Measurements from ENCODE around the gene ZNF660. TPM values are rescaled to one million over a fixed set of nuclear protein-coding genes. Genes with fewer than 3 reads are reported as not detected.

ZNF660 gene
- total and polyA plus RNA-seq, 11 donors, result 0.28 to 2.2 (median 1.2) TPM

DNA sequence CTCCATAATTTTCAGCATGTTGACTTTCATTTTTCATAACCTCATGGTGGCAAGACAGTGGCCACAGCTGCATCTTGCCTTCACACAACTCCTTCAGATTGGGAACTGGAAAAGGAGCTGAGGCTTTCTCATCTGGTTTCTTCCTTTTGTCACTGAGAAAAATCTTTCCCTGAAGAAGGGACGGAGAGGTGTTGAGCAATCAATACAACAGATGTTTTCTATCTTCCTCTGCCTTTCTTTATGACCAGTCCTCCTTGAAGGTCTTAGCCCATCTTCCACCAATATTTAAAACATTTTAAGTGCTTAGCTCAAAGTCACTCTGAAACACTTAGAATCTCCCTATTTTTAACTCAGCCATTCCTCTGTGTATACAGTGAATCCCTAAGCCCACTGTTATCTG lies 11.9 kb downstream of the ZNF660 start:
- H3K4me1 ChIP-seq, result no peaks in the 10 kb centered on the region
- DNase-seq (no peak), ATAC-seq (no peak)
- WGBS, 4 donors, result 74 to 88% (median 80%) methylated on average over 1 of the region's 1 CpG
- no peak overlapping the region for H3K4me3 ChIP-seq
- H3K27ac ChIP-seq, result no peak overlapping the region
- peaks cover 0 to 86% (median 30%) of the 10 kb centered on the region in 12 donors for H3K9me3 ChIP-seq
- no peaks in the 10 kb centered on the region for H3K27me3 ChIP-seq
- peaks cover 0 to 65% (median 19%) of the 10 kb centered on the region in 9 donors for H3K36me3 ChIP-seq
- TF ChIP-seq POLR2A (IDR thresholded peaks at IDR 0.05), result no peak
- TF ChIP-seq, protein P1, sequence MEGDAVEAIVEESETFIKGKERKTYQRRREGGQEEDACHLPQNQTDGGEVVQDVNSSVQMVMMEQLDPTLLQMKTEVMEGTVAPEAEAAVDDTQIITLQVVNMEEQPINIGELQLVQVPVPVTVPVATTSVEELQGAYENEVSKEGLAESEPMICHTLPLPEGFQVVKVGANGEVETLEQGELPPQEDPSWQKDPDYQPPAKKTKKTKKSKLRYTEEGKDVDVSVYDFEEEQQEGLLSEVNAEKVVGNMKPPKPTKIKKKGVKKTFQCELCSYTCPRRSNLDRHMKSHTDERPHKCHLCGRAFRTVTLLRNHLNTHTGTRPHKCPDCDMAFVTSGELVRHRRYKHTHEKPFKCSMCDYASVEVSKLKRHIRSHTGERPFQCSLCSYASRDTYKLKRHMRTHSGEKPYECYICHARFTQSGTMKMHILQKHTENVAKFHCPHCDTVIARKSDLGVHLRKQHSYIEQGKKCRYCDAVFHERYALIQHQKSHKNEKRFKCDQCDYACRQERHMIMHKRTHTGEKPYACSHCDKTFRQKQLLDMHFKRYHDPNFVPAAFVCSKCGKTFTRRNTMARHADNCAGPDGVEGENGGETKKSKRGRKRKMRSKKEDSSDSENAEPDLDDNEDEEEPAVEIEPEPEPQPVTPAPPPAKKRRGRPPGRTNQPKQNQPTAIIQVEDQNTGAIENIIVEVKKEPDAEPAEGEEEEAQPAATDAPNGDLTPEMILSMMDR (IDR thresholded peaks at IDR 0.05), result no peak
- intact Hi-C loops (cut with DNase I), result no loop called here

DNA sequence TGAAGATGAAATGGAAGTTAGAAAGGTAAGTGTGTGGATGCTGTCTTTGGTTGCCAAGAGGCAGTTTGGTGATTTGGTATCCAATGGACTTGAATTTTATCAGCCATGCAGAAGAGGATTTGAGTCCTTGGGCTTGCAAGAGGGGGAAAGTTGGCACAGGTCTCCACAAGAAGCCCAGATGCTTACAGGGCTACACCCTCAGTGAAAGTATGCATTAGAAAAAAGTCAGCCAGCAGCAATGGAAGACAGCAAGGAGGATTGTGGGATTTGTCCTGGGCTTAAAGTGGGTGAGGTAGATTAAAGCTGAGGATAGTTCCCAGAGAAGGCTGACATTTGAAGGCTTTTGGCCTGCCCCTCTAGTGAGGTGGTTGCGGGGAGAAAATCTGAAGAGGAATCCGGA lies 17.0 kb downstream of the ZNF660 start:
- ATAC-seq, result no peak
- WGBS, 4 donors, result 93 to 98% (median 95%) methylated on average over 2 of the region's 2 CpGs

DNA sequence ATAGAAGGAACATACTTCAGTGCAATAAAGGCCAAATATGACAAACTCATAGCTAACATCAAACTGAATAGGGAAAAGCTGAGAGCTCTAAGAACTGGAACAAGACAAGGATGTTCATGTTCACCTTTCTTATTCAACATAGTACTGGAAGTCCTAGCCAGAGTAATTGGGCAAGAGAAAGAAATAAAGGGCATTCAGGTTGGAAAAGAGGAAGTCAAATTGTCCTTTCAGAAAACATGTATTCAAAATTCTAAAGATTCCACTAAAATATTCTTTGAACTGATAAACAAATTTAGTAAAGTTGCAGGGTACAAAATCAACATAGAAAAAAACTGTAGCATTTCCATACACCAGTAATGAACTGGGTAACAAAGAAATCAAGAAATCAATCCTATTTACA lies 27.9 kb downstream of the ZNF660 start:
- Histone ChIP-seq H3K4me1 (no peaks in the 10 kb centered on the region), H3K27me3 (no peaks in the 10 kb centered on the region), H3K4me3 (no peak overlapping the region), H3K27ac (no peak overlapping the region), H3K36me3 (peaks cover 0 to 14% (median 0%) of the 10 kb centered on the region in 9 donors), H3K9me3 (peaks cover 0 to 4% (median 0%) of the 10 kb centered on the region in 12 donors)
- TF ChIP-seq POLR2A (IDR thresholded peaks at IDR 0.05), result no peak
- TF ChIP-seq, protein P1 (IDR thresholded peaks at IDR 0.05), result no peak
- DNase-seq (no peak), ATAC-seq (no peak)
- intact Hi-C loops (cut with DNase I), result no loop called here

More for the DNA sequence above, 17.0 kb downstream of the ZNF660 start:
- H3K4me1 ChIP-seq, result no peaks in the 10 kb centered on the region
- intact Hi-C loops (cut with DNase I), result no loop called here
- no peak for DNase-seq
- H3K27me3 ChIP-seq, result no peaks in the 10 kb centered on the region
- peaks cover 0 to 23% (median 0%) of the 10 kb centered on the region in 9 donors for H3K36me3 ChIP-seq
- no peak for TF ChIP-seq POLR2A (IDR thresholded peaks at IDR 0.05)
- TF ChIP-seq, protein P1 (IDR thresholded peaks at IDR 0.05), result no peak
- no peak overlapping the region for H3K4me3 ChIP-seq
- no peak overlapping the region for H3K27ac ChIP-seq
- H3K9me3 ChIP-seq, result peaks cover 0 to 43% (median 2%) of the 10 kb centered on the region in 12 donors

DNA sequence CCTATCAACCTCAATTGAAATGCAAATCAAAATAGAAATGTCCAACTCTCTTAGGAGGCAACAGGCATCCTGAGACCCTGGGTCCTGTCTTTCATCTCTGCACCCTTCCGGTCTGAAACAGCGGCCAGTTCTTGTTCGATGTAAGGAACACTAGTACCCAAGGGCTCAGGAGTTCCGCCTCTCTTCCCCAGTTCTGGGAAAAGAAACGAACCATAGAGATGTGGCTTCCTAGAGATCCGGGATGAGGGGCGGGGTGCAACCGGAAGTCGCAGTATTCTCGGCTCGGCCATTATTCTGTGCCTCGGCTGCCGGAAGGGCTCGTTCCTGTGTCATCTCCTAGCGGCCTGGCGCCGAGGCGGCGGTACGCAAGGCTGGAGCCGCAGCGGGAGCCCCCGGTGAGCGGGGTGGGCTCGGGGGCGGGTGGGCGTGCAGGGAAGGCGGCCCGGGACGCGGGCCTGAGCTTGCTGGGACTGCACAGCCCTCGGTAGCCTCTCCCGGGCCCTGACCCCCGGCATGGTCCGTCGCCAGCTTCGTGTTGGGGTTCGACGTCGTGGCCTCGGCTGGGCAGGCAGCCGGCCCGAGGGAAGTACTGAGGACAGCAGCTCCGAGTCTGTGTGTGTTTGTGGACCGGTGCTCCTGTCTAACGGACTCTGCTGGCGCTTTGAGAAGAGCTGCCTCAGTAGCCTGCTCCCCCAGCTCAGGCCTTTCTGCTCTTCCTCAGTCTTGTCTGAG lies 40.2 kb downstream of the ZNF660 start, which contains the start of gene ZNF197:
TSS of gene ZNF197 (plus strand) at position 288 of the 732 bp plus-strand sequence. CDS start 4,119 bp downstream, outside the sequence.
- peaks cover 0 to 14% (median 9%) of the 10 kb centered on the region in 9 donors for H3K36me3 ChIP-seq
- H3K4me3 ChIP-seq, result peak within 1 kb of the TSS; percentile 70 to 96 (median 92)
- TF ChIP-seq, protein P1 (IDR thresholded peaks at IDR 0.05), result peak in 4 of 12 donors; percentile 11 to 52 (median 38)
- TF ChIP-seq POLR2A (IDR thresholded peaks at IDR 0.05), result peak in 1 of 2 donors; percentile 43
- H3K9me3 ChIP-seq, result no peaks in the 10 kb centered on the region
- peak within 1 kb of the TSS; percentile 75 to 97 (median 93) for H3K27ac ChIP-seq
- ATAC-seq, result peak; percentile 95 to 99 (median 98)
- peaks cover 0 to 41% (median 25%) of the 10 kb centered on the region in 12 donors for H3K4me1 ChIP-seq
- peak; percentile 89 to 93 (median 90) for DNase-seq
- intact Hi-C loops (cut with DNase I), result loop anchor here in 3 of 10 donors (1.0 to 10.0 kb wide), 5 partner anchors 87 to 300 kb away; partner anchors contain the start of genes TCAIM (in 1 of the 3) and ZNF502 (in 1 of the 3)
- WGBS, 4 donors, result 0 to 1% (median 1%) methylated on average over 21 to 47 of the region's 47 CpGs
- H3K27me3 ChIP-seq, result no peaks in the 10 kb centered on the region
